GM21381 (cell line): Measurements from ENCODE around the gene OR6B3.
"Not testable (repeated sequence)": the region's sequence is repeated elsewhere in the genome, so short reads cannot be mapped to it uniquely, and the experiment has no call there.

Experiments
- ATAC-seq: cut with Tn5 transposase; IDR thresholded peaks from one replicate; pipeline ENCODE4 v1.9.1; 2021; ENCODE audit warnings: mild to moderate bottlenecking, moderate library complexity; ENCODE audit not compliant: unreplicated experiment

Gene OR6B3

DNA sequence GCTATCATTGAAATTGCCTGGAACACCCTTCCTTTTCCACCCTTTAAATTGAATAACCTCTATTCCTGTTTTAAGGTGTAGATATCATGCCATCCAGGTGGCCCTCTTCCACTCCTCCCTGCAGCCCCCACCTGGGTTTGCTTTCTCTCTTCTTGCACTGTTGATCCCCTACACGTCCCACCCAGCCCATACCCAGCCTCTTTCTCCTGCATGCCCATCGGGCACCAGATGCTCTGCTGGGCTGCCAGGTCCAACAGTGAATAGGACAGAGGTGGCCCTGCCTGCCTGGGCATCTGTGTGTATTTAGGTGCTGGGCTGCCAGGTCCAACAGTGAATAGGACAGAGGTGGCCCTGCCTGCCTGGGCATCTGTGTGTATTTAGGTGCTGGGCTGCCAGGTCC lies 9.2 kb downstream of the OR6B3 start:
- ATAC-seq: not testable (repeated sequence)

DNA sequence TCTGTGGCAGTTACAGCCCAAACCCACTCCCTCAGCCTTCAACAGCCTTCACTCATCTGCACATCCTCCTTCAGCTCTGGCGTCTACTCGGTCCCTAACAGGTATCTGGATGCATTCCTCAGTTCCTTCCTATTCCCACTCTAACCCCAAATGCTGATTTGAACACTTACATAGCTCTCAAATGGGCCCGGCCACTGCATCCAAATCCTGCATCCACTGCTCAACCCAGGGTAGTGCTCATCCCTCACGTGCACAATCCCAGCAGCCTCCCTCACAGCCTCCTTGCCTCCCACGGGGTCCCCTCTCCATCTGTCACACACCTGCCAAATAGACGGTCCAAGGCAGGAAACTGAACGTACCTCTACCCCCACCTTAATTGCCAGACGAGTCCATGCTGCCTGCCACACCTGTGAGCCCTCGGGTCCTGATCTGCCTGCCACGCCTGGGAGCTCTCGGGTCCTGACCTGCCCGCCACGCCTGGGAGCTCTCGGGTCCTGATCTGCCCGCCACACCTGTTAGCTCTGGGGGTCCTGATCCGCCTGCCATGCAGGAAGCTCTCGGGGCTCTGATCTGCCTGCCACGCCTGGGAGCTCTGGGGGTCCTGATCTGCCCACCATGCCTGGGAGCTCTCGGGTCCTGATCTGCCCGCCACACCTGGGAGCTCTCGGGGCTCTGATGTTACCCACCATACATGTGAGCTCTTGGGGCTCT lies 9.9 kb downstream of the OR6B3 start:
- ATAC-seq: no peak

DNA sequence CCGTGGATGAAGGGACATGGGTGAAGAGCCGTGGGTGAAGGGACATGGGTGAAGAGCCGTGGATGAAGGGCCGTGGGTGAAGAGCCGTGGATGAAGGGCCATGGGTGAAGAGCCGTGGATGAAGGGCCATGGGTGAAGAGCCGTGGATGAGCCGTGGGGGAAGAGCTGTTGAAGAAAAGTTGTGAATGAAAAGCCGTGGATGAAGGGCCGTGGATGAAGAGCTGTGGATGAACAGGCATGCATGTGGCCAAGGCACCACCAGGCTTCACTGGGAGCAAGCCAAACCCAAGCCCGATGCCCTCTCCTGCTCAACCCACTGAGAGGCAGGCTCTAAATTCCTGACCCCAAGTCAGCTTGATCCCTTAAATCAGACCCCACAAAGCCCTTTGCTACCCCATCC lies 10.6 kb downstream of the OR6B3 start:
- no peak for ATAC-seq

DNA sequence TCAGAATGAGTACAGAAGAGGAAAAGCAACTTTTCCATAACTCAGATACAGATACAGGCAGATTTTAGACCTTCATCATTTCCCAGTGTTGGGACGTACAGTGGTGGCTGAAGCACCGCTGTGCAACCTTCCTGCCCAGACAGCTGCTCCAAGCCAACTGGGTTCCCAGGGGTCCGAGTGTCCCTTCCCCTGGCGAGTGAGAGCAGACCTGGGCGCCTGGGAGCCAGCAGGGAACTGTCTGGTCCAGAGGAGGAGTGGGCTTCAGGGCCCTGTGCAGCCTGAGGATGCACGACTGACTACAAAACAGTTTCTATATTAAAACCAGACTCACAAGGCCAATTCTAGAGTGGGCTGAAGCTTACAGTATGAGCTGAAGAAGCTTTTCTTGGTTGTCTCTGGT lies 12.0 kb downstream of the OR6B3 start:
- no peak for ATAC-seq

DNA sequence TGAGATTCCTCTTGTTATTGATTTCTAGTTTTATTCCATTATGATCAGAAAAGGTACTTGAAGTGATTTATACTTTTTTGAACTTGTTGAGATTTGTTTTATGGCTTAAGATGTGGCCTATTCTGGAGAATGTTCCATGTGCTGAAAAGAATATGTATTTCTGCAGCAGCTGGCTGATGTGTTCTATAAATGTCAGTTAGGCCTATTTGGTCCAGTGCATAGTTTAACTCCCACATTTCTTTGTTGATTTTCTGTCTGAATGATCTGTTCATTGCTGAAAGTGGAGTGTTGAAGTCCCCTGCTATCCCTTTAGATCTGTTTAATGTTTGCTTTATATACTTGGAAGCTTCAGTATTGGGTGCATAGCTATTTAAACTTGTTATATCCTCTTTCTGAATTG lies 16.0 kb downstream of the OR6B3 start:
- no peak for ATAC-seq

DNA sequence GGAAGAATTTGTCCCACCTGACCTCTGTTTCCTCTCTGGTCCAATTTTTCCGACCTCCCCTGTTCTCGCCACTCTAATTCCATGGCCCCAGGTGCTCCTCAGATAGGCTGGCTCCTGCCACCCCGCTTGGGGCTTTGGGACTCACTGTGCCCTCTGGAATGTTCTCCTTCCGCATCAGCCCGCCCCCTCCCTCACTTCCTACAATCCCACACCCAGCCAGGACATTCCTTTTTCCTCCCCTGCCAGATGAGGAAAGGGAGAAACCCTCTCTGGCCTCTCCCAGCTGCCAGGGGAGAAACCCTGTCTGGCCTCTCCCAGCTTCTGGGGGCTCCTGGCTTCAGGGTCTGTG lies 20.0 kb downstream of the OR6B3 start:
- no peak for ATAC-seq

DNA sequence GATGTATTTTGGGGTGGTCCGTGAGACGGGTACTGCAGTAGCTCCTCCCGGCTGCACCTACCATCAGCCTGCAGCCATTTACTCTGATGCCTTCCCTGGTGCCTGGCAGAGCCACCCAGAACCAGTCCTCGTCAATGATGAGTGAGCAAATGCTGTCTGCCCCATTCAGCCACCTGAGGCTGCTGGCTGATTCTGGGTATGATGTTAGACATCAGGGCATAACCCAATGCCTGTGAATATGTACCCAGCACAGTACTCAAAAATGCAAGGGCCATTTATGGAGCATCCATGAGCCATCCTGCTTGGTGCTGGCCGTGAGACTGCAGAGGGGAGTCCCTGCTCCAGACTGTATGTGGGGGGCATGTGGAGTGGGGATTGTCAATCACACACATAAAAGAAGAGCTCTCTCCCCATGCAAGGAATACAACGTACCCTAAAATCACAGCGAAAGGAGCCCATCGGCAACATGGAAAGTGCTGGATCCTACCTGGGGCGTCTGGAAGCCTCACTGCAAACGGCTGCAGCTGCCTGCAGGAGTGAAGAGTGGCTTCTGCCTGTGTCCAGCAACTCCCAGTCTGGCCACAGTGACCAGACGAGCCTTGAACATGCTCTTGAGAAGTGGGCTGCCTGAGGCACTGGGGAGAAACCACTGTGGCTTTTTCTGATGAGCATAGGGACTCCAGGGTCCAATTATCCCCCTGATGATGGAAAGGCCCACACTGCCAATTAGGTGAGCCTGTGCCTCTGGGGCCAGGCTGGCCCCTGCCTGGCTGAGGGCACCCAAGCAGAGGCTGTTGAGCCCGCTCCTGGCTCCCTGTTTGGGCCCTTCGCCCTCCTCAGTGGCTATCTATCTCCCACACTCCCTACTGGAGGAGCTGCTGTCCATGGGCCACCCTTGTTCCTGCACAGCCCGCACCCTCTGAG lies 20.7 kb downstream of the OR6B3 start:
- no peak for ATAC-seq

DNA sequence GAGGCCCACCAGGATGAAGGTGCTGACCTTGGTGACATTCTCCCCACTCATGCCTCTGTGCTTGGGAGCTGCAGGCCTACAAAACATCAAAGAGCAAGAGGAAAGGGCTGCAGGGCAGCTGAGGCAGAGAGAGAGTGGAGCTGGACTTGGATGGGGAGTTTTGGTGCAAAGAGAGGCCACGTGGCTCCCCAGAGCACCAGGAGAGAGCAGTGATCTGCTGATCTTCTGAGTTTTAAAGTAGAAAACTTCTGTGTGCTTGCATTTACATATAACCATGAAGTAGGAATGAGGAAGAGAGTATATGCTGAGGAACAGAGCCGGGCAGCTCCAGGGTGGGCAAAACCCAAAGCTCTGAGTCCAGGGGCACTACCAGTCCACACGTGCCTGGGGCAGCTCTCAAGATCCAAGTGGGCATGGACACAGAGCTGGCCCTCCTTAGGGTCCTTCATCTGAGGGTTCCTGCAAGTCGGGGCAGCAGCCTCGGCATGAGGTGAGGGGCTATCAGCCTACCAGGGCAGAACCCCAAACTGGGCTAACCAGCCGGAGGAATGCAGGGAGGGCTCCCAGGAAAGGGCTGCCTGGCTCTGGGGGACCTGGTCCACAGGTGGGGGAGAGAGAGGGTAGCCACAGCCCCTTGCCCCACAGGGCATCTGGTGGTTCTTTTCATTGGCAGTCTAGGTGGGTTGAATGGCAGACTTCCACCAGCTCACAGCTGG lies 22.8 kb downstream of the OR6B3 start, which contains the start of gene OR6B2:
OR6B2 (minus strand) TSS at position 51 of the 716 bp plus-strand sequence; CDS start at position 51, 0 bp downstream.
- ATAC-seq: no peak

DNA sequence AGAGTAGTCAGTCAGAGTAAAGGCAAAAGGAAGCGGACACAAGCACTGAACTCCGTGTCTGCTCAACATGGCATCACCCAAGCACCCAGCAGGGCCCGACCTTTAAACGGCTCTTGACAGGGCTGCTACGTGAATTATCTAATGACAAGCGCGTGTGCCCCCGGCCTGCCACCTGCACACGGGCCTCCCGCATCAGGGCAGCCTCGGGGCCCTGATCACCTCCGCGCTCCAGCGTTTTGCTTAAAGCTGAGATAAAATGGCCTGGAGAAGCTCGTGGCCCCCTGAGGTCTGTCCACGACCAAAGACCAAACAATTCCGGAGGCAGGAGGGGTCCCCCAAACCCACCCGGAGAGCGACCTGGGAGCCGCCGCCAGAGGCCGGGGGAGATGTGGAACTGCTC lies 28.6 kb downstream of the OR6B3 start:
- ATAC-seq: peak; percentile 29

DNA sequence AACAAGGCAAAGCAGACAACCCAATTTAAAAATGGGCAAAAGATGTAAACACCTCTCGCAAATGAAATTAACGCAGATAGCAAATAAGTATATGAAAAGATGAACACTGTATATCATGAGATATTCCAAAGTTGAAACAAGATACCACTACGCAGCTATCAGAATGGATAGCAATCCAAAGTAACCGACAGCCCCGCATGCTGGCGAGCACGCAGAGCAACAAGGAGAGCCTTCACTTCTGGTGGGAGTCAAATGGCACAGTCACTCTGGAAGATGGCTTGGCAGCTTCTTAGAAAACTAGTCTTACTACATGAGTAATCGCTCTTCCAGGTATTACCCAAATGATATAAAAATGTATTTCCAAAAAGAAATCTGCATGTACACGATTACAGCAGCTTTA lies 29.5 kb downstream of the OR6B3 start:
- ATAC-seq: no peak

DNA sequence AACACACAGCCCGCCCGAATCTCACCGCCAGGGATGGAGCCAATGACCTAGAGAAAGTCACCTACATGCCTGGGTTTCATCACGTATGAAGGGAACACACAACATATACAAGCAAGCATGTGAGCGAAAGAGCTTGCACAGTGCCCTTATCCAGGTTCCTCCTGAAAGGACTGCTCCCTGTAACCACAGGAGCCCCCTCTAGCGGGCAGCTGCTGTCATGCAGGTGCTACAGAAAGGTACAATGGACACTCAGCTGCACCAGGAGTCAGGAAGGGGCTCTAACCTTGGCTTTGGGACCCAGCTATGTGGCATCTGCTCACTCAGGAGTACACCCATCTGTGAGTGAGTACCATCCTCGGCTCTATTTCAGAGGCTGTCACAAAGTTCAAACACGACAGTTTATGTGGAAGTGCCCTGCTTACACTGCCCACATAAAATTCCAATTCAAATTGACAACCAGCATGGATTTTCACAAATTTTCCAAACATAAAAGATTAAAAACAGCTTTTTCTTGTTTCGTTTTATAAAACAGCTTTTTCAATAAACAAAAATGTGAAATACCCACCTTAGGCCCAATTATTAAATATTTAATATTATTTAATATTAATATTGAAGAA lies 31.7 kb downstream of the OR6B3 start:
- ATAC-seq: no peak

DNA sequence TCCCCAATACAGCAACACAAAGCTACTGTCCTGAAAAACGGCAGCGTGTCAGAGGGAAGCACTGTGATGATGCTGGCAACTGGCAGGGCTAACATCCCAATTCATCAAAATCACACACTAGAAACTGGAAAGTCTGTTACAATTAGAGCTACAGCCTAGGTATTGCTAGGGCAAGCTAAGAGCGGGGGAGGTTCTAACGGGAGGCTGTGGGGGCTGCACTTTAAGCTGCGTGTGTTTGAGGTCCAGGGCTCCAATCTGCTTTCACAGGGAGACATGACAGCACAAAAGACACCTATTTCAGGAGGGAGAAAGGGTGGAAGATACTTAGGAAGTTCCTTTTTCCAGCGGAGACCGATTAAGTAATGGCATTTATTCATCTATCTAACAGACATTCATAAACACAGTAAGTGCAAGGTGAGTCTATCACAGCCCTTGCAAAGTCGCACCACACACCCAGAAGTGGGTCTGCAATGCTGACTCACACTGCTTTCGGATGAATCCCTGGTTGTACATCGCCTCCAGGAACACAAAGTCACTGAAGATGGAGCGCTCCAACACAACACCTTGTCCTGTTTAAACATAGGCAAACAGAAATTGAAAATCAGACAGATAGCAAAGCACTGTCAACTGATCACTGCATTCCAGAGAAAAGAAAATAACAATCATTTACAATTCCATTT lies 35.1 kb downstream of the OR6B3 start:
- ATAC-seq: no peak

DNA sequence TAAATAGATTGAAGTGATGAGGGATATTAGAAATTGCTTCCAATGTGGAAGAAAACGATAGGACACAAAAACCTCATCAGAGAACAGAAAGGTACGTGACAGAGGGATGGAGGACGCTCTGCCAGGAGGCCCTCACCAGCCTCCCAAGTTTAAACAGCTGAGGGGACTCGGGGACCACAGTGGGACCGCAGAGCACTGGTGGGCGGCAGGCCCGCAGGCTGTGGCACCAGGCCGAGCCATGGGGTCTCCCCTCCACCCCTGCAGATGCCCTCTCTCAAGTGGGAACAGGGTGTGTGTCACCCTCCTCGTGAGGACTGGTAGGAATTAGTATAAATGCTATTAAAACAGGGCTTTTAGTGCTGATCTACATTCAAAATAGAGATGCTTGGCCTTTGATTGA lies 39.0 kb downstream of the OR6B3 start:
- no peak for ATAC-seq

DNA sequence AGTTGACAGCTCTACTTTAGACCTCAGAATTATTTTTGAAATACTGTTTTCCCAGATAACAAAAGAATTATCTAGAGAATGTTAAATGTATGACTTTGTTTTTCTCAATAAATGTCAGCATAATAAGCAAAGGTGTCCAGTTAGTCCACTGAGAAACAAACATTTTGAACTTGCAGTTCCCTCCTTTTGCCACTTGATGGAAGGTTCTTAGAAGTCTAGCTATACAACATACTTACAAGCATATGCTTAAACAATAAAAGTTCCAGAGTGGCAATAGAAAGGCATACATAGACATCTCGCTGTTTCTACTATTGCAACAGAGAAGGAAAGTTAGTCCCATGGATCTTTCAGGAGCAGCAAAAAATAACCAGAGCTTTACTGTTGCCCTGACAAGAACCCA lies 40.0 kb downstream of the OR6B3 start:
- no peak for ATAC-seq

DNA sequence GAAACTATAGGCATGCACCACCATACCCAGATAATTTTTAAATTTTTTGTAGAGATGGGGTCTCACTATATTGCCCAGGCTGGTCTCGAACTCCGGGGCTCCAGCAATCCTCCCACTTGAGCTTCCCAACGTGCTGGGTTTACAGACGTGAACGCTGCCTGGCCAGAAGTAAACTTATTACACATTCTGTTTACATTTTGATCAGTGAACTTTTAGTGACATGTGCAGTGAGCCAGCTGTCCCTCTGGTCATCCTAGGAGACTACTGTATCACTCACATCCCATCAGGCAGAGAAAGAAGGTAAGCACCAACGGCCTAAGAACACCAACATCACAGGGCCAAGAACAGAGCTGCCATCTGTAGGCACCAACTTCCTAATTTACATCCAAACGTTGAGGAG lies 50.3 kb downstream of the OR6B3 start:
- ATAC-seq: no peak

DNA sequence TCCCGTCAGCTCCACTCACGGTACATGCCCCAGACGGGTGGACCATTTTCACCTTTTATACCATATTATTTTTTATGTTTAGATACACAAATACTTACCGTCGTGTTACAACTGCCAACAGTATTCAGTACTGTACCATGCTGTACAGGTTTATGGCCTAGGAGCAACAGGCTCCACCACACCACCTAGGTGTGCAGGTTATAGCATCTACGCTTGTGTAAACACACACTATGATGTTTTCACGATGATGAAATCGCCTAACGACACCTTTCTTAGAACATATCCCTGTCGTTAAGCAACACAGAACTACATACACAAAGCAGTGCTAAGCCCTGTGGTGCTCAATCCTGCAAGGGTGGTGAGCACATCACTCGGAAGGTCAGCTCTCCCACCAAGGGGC lies 52.6 kb downstream of the OR6B3 start:
- no peak for ATAC-seq

DNA sequence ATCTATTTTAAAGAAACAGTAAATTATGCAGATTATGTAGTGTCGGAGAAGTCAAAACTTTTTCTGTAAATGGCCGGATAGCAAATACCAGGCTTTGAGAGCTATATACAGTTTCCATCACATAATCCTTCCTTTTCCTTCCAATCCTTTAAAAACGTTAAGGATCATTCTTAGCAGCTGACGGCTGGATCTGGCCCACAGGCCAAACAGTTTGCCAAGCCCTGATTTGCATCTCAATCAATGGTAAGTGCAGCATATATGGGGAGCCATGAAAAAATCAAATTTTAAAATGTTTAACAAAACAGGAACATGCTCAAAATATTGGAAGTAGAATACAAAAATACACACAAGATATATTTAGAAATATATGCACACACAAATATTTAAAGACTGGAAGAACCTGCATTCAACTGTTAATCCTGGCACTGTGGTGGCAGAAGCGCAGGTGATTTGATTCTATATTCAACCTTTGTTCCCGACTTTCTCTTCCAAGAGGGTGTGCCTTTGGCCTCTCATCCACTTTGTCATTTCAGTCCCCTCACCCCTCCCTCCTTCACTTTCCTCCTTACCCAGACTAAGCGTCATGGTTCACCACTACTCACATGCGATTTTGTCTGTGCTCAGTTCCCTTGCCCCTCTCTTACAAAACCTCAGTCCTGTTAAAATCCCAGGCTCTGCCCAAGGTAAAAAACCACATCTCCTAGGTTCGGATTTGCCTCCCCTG lies 55.5 kb downstream of the OR6B3 start:
- no peak for ATAC-seq
